H9 (cell line): ENCODE data around the gene PPHLN1. TPM values are rescaled to one million over a fixed set of nuclear protein-coding genes. Genes with fewer than 3 reads are reported as not detected.

Source experiments
- DNase-seq: peaks from one replicate; pipeline ENCODE4 v3.0.0-alpha.2; 2017
- H2AFZ ChIP-seq: one replicate; pipeline ENCODE4 v1.6.1; 2013; ENCODE audit warnings: mild to moderate bottlenecking, low read length, control low read depth, moderate library complexity
- H2AK5ac ChIP-seq: 2 replicates; pipeline ENCODE4 v1.6.1; 2013; ENCODE audit warnings: low read length, control low read depth, mixed read lengths; ENCODE audit not compliant: insufficient read length
- H2BK120ac ChIP-seq: one replicate; pipeline ENCODE4 v1.6.1; 2013; ENCODE audit warnings: low read depth, mild to moderate bottlenecking, low read length, control low read depth, inconsistent platforms; ENCODE audit not compliant: poor library complexity, severe bottlenecking
- H2BK12ac ChIP-seq: 2 replicates; pipeline ENCODE4 v1.6.1; 2013; ENCODE audit warnings: low read length, control low read depth, mixed read lengths, low read depth; ENCODE audit not compliant: insufficient read length
- H2BK15ac ChIP-seq: 2 replicates; pipeline ENCODE4 v1.6.1; 2013; ENCODE audit warnings: low read depth, low read length, control low read depth
- H2BK20ac ChIP-seq: one replicate; pipeline ENCODE4 v1.6.1; 2013; ENCODE audit warnings: low read depth, mild to moderate bottlenecking, low read length, control low read depth, inconsistent platforms; ENCODE audit not compliant: poor library complexity, severe bottlenecking
- H2BK5ac ChIP-seq: 2 replicates; pipeline ENCODE4 v1.6.1; 2013; ENCODE audit warnings: low read length, control low read depth, mixed read lengths; ENCODE audit not compliant: insufficient read length
- H3K14ac ChIP-seq: 2 replicates; pipeline ENCODE4 v1.6.1; 2013; ENCODE audit warnings: low read length, control low read depth; ENCODE audit not compliant: insufficient read depth
- H3K18ac ChIP-seq: 2 replicates; pipeline ENCODE4 v1.6.1; 2013; ENCODE audit warnings: low read depth, mild to moderate bottlenecking, mixed read lengths, low read length, control low read depth; ENCODE audit not compliant: insufficient read length
- H3K23ac ChIP-seq: 2 replicates; pipeline ENCODE4 v1.6.1; 2013; ENCODE audit warnings: low read length, control low read depth, mixed read lengths, low read depth; ENCODE audit not compliant: insufficient read length
- H3K23me2 ChIP-seq: 2 replicates; pipeline ENCODE4 v1.6.1; 2013; ENCODE audit warnings: low read depth, mild to moderate bottlenecking, mixed read lengths, low read length, control low read depth; ENCODE audit not compliant: insufficient read length, poor library complexity, severe bottlenecking
- H3K27ac ChIP-seq: 2 replicates; pipeline ENCODE4 v1.5.1; 2013; ENCODE audit warnings: low read length, control low read depth, mixed read lengths, low read depth; ENCODE audit not compliant: insufficient read length
- H3K27me3 ChIP-seq: 2 replicates; pipeline ENCODE4 v1.6.1; 2013; ENCODE audit warnings: low read length, control low read depth, inconsistent platforms; ENCODE audit not compliant: insufficient read depth
- H3K4ac ChIP-seq: 2 replicates; pipeline ENCODE4 v1.6.1; 2013; ENCODE audit warnings: low read depth, mild to moderate bottlenecking, control low read depth, inconsistent platforms, low read length, moderate library complexity
- H3K4me1 ChIP-seq: 2 replicates; pipeline ENCODE4 v1.6.1; 2013; ENCODE audit warnings: low read length, control low read depth, inconsistent platforms; ENCODE audit not compliant: insufficient read depth
- H3K4me2 ChIP-seq: 2 replicates; pipeline ENCODE4 v1.6.1; 2013; ENCODE audit warnings: low read length, control low read depth, mixed read lengths; ENCODE audit not compliant: insufficient read length, insufficient read depth
- H3K56ac ChIP-seq: 2 replicates; pipeline ENCODE4 v1.6.1; 2013; ENCODE audit warnings: low read depth, mild to moderate bottlenecking, mixed read lengths, low read length, control low read depth; ENCODE audit not compliant: insufficient read length
- H3K79me1 ChIP-seq: 2 replicates; pipeline ENCODE4 v1.6.1; 2013; ENCODE audit warnings: low read depth, mild to moderate bottlenecking, moderate library complexity, low read length, control low read depth, inconsistent platforms; ENCODE audit not compliant: insufficient read depth, poor library complexity, severe bottlenecking
- H3K79me2 ChIP-seq: 2 replicates; pipeline ENCODE4 v1.6.1; 2013; ENCODE audit warnings: low read length, control low read depth, inconsistent platforms; ENCODE audit not compliant: insufficient read depth
- H3K9ac ChIP-seq: 2 replicates; pipeline ENCODE4 v1.6.1; 2013; ENCODE audit warnings: low read length, control low read depth, mixed read lengths; ENCODE audit not compliant: insufficient read length; ENCODE audit errors: extremely low read depth
- H3K9me3 ChIP-seq: one replicate; pipeline ENCODE4 v1.6.1; 2013; ENCODE audit warnings: low read depth, low read length, inconsistent platforms; ENCODE audit not compliant: control insufficient read depth
- H3T11ph ChIP-seq: one replicate; pipeline ENCODE4 v1.6.1; 2013; ENCODE audit warnings: mild to moderate bottlenecking, low read length, control low read depth, inconsistent platforms
- H4K20me1 ChIP-seq: one replicate; pipeline ENCODE4 v1.6.1; 2013; ENCODE audit not compliant: control insufficient read depth, insufficient read length, insufficient read depth
- H4K5ac ChIP-seq: 2 replicates; pipeline ENCODE4 v1.6.1; 2013; ENCODE audit warnings: low read depth, mild to moderate bottlenecking, mixed read lengths, low read length, control low read depth; ENCODE audit not compliant: insufficient read length
- H4K8ac ChIP-seq: replicated peaks from 2 replicates; pipeline ENCODE4 v1.6.1; 2013; ENCODE audit warnings: low read length, control low read depth, mixed read lengths, low read depth; ENCODE audit not compliant: insufficient read length
- H4K91ac ChIP-seq: 2 replicates; pipeline ENCODE4 v1.6.1; 2013; ENCODE audit warnings: low read depth, mild to moderate bottlenecking, moderate library complexity, mixed read lengths, low read length, control low read depth; ENCODE audit not compliant: insufficient read length
- H3K27ac Mint-ChIP-seq, 3 experiments: 2 replicates in 2 of 3; 3 replicates in 1 of 3; pipeline ENCODE4 v1.8.0; 2020 to 2021; ENCODE audit warnings: mixed read lengths in 3 of 3, mild to moderate bottlenecking in 1 of 3, moderate library complexity in 1 of 3
- H3K27me3 Mint-ChIP-seq: 2 replicates; pipeline ENCODE4 v1.8.0; 2021; ENCODE audit warnings: low read depth, mild to moderate bottlenecking, moderate library complexity, mixed read lengths
- H3K36me3 Mint-ChIP-seq, 3 experiments: 2 replicates in 2 of 3; 3 replicates in 1 of 3; pipeline ENCODE4 v1.8.0; 2020 to 2021; ENCODE audit warnings: low read depth in 3 of 3, mixed read lengths in 3 of 3; ENCODE audit not compliant: insufficient read depth in 1 of 3
- H3K4me1 Mint-ChIP-seq, 2 experiments: 2 replicates each; pipeline ENCODE4 v1.8.0; 2020; ENCODE audit warnings: mixed read lengths in 2 of 2
- H3K4me3 Mint-ChIP-seq, 2 experiments: 2 replicates in 1 of 2; 3 replicates in 1 of 2; pipeline ENCODE4 v1.8.0; 2020 to 2021; ENCODE audit warnings: mild to moderate bottlenecking in 2 of 2, mixed read lengths in 2 of 2, moderate library complexity in 1 of 2
- H3K9me3 Mint-ChIP-seq, 2 experiments: 2 replicates in 1 of 2; 3 replicates in 1 of 2; pipeline ENCODE4 v1.8.0; 2020; ENCODE audit warnings: mild to moderate bottlenecking in 2 of 2, mixed read lengths in 2 of 2, moderate library complexity in 1 of 2
- WGBS: extraction: QIAGEN DNeasy Blood & Tissue Kit; methylation state at CpG from one replicate; pipeline ENCODE4 v1.1.7; 2013; ENCODE audit warnings: missing lambda C conversion rate, low lambda C conversion rate, mixed read lengths; ENCODE audit not compliant: insufficient read length; ENCODE audit errors: extremely low coverage; 5-methylcytosine and 5-hydroxymethylcytosine counted together
- total RNA-seq: library from RNA; stranded (reverse); gene quantifications from 2 replicates; pipeline ENCODE4 v1.2.1, GENCODE V29; 2021
- TF ChIP-seq, protein P1 (sequence below): fragments of 200-600 bp; sonication (generic); conservative IDR thresholded peaks from 3 replicates; pipeline ENCODE4 v1.8.0; 2021; ENCODE audit warnings: antibody characterized with exemption, mild to moderate bottlenecking

PPHLN1 gene
- total RNA-seq, 1 experiment from 2014 or later = 66.2 TPM

DNA sequence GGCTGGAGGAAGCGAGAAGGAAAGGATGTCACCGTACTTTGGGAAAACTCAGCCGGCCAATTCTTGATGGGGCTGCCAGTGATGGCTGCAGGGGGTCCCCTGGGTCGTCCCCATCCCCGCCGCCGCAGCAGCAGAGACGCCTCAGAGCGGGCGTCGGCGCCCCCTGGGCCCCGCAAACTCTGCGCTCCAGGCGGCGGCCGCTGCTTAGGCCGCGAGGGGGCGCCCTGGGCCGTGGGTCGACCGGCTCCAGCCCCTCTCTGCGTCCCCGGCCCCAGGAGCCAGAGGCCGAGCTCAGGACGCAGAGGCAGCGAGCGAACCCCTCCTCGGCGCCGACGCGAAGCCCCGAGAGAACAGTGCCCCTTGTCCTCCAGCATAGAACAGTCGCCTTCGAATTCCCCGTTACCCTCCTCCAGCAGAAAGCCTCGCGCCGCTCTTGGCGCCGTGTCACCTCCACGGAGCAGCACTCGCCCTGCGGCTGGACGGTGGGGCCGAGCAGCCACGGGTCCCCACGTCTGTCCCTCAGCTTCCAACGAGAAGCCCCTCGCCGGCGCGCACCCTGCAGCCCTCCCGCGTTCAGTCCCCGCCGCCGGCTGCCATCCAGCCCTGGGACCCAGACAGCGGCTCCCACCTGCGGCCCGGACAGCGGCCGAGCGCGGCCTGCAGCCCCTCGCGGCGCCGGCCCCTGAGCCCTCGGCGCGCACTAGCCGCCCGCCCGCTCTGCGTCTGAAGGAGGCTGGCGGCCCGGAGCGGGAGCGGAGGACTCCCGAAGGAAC is 157.0 kb downstream of the PPHLN1 start:
- Histone ChIP-seq H3K4ac (no peak overlapping the region), H3T11ph (no peak overlapping the region), H4K8ac (no peak overlapping the region), H3K9me3 (no peaks in the 10 kb centered on the region), H2BK20ac (no peak overlapping the region), H3K4me2 (peak overlapping the region; percentile 100), H4K20me1 (no peaks in the 10 kb centered on the region), H3K18ac (peak overlapping the region; percentile 68), H3K27me3 (peaks cover 8% of the 10 kb centered on the region; the same call in 1 of the 2 replicates), H2BK120ac (no peak overlapping the region), H3K4me1 (peaks cover 9% of the 10 kb centered on the region), H2BK5ac (no peak overlapping the region), H2AK5ac (no peak overlapping the region), H3K79me1 (no peaks in the 10 kb centered on the region), H4K5ac (no peak overlapping the region), H3K9ac (peak overlapping the region; percentile 84), H2BK12ac (no peak overlapping the region), H3K23ac (no peak overlapping the region), H2AFZ (no peak overlapping the region), H4K91ac (no peak overlapping the region), H3K14ac (peak overlapping the region; percentile 88), H3K56ac (no peak overlapping the region), H3K27ac (no peak overlapping the region), H2BK15ac (no peak overlapping the region), H3K23me2 (peaks cover 18% of the 10 kb centered on the region), H3K79me2 (peaks cover 33% of the 10 kb centered on the region; the same call in 1 of the 2 replicates)
- DNase-seq = peak; percentile 86
- Mint-ChIP-seq H3K36me3 (peaks cover 4 to 10% (median 6%) of the 10 kb centered on the region in 3 experiments; a peak in 4 of 7 replicates), H3K27ac (peak overlapping the region; percentile 87 to 97 (median 89); a peak in 6 of 7 replicates), H3K4me3 (peak overlapping the region; percentile 91 to 97), H3K27me3 (peaks cover 38% of the 10 kb centered on the region), H3K9me3 (peaks cover 0 to 4% of the 10 kb centered on the region in 2 experiments; a peak in 1 of 5 replicates), H3K4me1 (peaks cover 75 to 77% of the 10 kb centered on the region in 2 experiments)
- WGBS = no CpG with 5 or more reads among the region's 83 CpGs
- TF ChIP-seq, protein P1, sequence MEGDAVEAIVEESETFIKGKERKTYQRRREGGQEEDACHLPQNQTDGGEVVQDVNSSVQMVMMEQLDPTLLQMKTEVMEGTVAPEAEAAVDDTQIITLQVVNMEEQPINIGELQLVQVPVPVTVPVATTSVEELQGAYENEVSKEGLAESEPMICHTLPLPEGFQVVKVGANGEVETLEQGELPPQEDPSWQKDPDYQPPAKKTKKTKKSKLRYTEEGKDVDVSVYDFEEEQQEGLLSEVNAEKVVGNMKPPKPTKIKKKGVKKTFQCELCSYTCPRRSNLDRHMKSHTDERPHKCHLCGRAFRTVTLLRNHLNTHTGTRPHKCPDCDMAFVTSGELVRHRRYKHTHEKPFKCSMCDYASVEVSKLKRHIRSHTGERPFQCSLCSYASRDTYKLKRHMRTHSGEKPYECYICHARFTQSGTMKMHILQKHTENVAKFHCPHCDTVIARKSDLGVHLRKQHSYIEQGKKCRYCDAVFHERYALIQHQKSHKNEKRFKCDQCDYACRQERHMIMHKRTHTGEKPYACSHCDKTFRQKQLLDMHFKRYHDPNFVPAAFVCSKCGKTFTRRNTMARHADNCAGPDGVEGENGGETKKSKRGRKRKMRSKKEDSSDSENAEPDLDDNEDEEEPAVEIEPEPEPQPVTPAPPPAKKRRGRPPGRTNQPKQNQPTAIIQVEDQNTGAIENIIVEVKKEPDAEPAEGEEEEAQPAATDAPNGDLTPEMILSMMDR = peak; percentile 97
